OCI-LY3 (cell line): ENCODE results near the gene WDR45.

ENCODE experiments used
- H2AFZ ChIP-seq: fragments of 200-600, 300-600 bp; shearing (Covaris generic); 2 replicates; pipeline ENCODE4 v1.6.0; 2014; ENCODE audit warnings: antibody characterized with exemption, low read depth, low read length
- H3K27ac ChIP-seq: fragments of 200-600, 300-600 bp; sonication (generic); 2 replicates; pipeline ENCODE4 v1.5.1; 2014; ENCODE audit warnings: mild to moderate bottlenecking, low read length, moderate library complexity, mixed read lengths
- H3K27me3 ChIP-seq: fragments of 200-600, 300-600 bp; sonication (generic); 2 replicates; pipeline ENCODE4 v1.6.1; 2014; ENCODE audit warnings: low read depth, low read length, mixed read lengths
- H3K36me3 ChIP-seq: fragments of 200-600, 300-600 bp; sonication (generic); replicated peaks from 2 replicates; pipeline ENCODE3; 2014; ENCODE audit warnings: low read depth, low read length, mixed read lengths
- H3K4me1 ChIP-seq: fragments of 300-600, 200-600 bp; sonication (generic); 2 replicates; pipeline ENCODE4 v1.6.1; 2014; ENCODE audit warnings: low read length, mixed read lengths
- H3K4me2 ChIP-seq: fragments of 200-600, 300-600 bp; sonication (generic); 2 replicates; pipeline ENCODE4 v1.6.1; 2014; ENCODE audit warnings: low read length, mixed read lengths
- H3K4me3 ChIP-seq: fragments of 300-600, 200-600 bp; sonication (generic); 2 replicates; pipeline ENCODE4 v1.5.1; 2014; ENCODE audit warnings: antibody characterized with exemption, mild to moderate bottlenecking, low read length, moderate library complexity
- H3K79me2 ChIP-seq: fragments of 300-600, 200-600 bp; shearing (Covaris generic); 2 replicates; pipeline ENCODE4 v1.6.1; 2014; ENCODE audit warnings: mild to moderate bottlenecking, low read length, mixed read lengths
- H3K9ac ChIP-seq: fragments of 300-600, 200-600 bp; shearing (Covaris generic); 2 replicates; pipeline ENCODE4 v1.6.0; 2014; ENCODE audit warnings: mild to moderate bottlenecking, low read length, moderate library complexity
- H3K9me3 ChIP-seq: fragments of 200-600, 300-600 bp; shearing (Covaris generic); 2 replicates; pipeline ENCODE4 v1.6.1; 2014; ENCODE audit warnings: low read length, mixed read lengths; ENCODE audit not compliant: insufficient read depth
- H4K20me1 ChIP-seq: fragments of 200-600, 300-600 bp; sonication (generic); 2 replicates; pipeline ENCODE4 v1.6.1; 2016; ENCODE audit warnings: low read length, mixed read lengths; ENCODE audit not compliant: insufficient read depth
- EZH2phosphoT487 ChIP-seq: fragments of 200-600 bp; shearing (Covaris generic); IDR thresholded peaks from 2 replicates; pipeline ENCODE4 v1.6.1; 2018; ENCODE audit warnings: antibody characterized with exemption, mixed run types, low read depth
- TF ChIP-seq, protein P1 (sequence below): fragments of 200-600, 300-600 bp; sonication (generic); IDR thresholded peaks from 2 replicates; pipeline ENCODE4 v1.5.1; 2014; ENCODE audit warnings: antibody characterized with exemption, low read length, low read depth

Gene WDR45

DNA sequence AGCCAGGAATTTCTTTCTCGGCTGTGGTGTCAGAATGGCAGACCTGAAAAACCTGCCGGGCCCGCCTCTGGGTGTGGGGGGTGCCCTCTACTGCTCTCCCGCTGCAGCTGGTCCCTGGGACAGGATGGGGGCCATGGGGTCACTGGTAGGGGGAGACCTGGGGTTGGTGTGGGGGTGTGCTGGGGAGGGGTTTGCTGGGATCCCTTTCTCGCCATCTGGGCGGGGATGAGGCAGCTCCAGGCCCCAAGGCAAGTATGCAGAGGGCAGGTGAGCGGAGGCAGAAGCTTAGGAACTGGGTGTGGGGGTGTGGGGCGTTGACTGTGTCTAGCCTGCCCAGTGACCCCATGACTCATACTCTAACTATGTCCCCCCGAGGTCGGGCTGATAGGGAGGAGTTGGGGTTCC is 20.0 kb downstream of the WDR45 start:
- H3K27me3 ChIP-seq = no peaks in the 10 kb centered on the region
- H3K4me2 ChIP-seq = no peak overlapping the region

DNA sequence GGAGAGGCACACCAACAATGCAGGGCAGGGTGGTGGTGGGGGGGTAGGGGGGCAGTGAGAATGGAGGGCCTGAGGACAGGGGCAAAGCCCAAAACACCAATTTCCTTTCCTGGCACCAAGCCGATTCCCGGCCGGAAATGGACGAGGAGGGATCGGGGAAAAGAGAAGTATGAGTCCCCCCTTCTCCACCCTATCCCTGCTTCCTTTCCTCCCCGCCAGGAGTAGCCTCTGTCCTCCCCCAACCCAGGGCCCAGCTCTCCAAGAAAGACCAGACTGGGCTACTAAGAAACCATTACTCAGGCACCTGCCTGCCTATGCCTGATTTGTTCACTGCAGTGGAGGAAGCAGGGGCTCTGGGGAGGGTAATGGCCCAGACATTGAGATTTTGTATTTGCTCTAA is 20.5 kb downstream of the WDR45 start:
- TF ChIP-seq EZH2phosphoT487 = no peak
- TF ChIP-seq, protein P1, sequence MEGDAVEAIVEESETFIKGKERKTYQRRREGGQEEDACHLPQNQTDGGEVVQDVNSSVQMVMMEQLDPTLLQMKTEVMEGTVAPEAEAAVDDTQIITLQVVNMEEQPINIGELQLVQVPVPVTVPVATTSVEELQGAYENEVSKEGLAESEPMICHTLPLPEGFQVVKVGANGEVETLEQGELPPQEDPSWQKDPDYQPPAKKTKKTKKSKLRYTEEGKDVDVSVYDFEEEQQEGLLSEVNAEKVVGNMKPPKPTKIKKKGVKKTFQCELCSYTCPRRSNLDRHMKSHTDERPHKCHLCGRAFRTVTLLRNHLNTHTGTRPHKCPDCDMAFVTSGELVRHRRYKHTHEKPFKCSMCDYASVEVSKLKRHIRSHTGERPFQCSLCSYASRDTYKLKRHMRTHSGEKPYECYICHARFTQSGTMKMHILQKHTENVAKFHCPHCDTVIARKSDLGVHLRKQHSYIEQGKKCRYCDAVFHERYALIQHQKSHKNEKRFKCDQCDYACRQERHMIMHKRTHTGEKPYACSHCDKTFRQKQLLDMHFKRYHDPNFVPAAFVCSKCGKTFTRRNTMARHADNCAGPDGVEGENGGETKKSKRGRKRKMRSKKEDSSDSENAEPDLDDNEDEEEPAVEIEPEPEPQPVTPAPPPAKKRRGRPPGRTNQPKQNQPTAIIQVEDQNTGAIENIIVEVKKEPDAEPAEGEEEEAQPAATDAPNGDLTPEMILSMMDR = no peak
- peaks cover 3% of the 10 kb centered on the region; the same call in 1 of the 2 replicates for H3K79me2 ChIP-seq
- H3K9me3 ChIP-seq = no peaks in the 10 kb centered on the region
- no peak overlapping the region for H3K27ac ChIP-seq
- no peaks in the 10 kb centered on the region for H3K36me3 ChIP-seq
- peaks cover 2% of the 10 kb centered on the region; the same call in 1 of the 2 replicates for H3K4me1 ChIP-seq
- no peak overlapping the region for H3K4me2 ChIP-seq
- no peaks in the 10 kb centered on the region for H4K20me1 ChIP-seq
- H3K4me3 ChIP-seq = no peak overlapping the region
- H2AFZ ChIP-seq = no peak overlapping the region
- no peak overlapping the region for H3K9ac ChIP-seq
- H3K27me3 ChIP-seq = no peaks in the 10 kb centered on the region

More for the DNA sequence above, 20.0 kb downstream of the WDR45 start:
- Histone ChIP-seq H2AFZ (no peak overlapping the region), H3K9ac (no peak overlapping the region), H3K36me3 (no peaks in the 10 kb centered on the region), H3K4me3 (no peak overlapping the region), H4K20me1 (no peaks in the 10 kb centered on the region), H3K27ac (no peak overlapping the region), H3K4me1 (no peaks in the 10 kb centered on the region), H3K79me2 (peaks cover under 1% of the 10 kb centered on the region; the same call in 1 of the 2 replicates), H3K9me3 (no peaks in the 10 kb centered on the region)
- TF ChIP-seq EZH2phosphoT487 = no peak
- TF ChIP-seq, protein P1 = no peak

DNA sequence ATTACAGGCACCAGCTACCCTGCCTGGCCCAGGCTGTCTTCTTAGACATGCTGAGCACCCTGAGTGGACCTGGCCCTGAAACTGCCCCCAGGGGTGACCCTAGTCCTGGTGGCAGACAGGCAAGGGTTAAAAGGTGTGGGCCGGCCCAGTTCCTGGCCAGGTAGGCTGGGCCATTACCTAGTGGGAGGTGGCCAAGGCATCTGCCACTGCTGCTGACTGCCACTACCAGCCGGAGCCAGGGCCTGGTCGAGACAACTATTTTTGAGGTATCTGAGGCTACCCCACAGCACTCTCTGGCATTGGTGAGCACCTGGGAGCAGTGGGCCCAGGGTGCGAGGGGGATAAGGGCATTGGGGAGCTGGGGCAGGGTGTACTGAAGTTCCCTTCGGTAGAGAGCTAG is 20.9 kb downstream of the WDR45 start, which contains the start of gene CCDC120:
Gene CCDC120, plus strand, starts transcription at position 206 of the 400 bp plus-strand sequence. CDS start 3,043 bp downstream, outside the sequence.
- Histone ChIP-seq H3K36me3 (no peaks in the 10 kb centered on the region), H3K9me3 (no peaks in the 10 kb centered on the region), H3K9ac (no peak within 1 kb of the TSS), H3K4me2 (no peak within 1 kb of the TSS), H4K20me1 (no peaks in the 10 kb centered on the region), H2AFZ (no peak within 1 kb of the TSS), H3K79me2 (peaks cover 3% of the 10 kb centered on the region; the same call in 1 of the 2 replicates), H3K4me1 (peaks cover 5% of the 10 kb centered on the region; the same call in 1 of the 2 replicates), H3K27me3 (no peaks in the 10 kb centered on the region), H3K4me3 (no peak within 1 kb of the TSS), H3K27ac (no peak within 1 kb of the TSS)
- TF ChIP-seq, protein P1 = no peak
- TF ChIP-seq EZH2phosphoT487 = no peak

DNA sequence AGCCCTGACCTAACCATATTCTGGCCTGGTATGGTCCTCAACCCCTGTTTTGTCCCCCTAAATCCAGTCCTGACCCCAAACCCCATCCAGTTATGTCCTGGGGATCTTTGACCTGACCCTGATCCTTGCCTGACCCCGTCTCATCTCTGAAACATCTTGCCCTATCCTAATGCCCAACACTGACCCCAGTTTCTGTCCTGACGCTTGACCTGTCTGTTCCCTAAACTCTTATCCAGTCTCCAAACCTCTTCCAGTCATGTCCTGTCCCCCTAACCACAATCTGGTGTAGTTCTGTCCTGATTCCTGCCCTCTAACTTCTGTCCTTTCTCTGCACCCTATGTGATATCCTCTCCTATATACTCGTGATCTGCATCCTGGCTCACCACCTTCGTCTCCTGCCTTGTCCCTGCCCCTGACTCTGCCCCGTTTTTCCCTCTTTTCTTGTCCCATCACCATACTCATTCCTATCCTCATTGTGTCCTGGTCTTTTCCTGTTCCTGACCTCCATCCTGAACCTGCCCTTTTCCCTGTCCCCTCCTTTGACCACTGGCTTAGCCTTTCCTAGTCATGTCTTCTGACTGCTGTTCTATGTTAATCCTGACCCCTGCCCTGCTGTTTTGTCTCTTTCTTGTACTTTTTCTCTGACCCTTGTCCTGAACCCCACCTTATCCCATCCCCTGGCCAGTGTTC is 25.5 kb downstream of the WDR45 start:
- Histone ChIP-seq H3K4me3 (peak overlapping the region; percentile 94), H3K4me1 (peaks cover 9% of the 10 kb centered on the region; the same call in 1 of the 2 replicates), H3K27me3 (no peaks in the 10 kb centered on the region), H3K79me2 (peaks cover 3% of the 10 kb centered on the region; the same call in 1 of the 2 replicates), H2AFZ (peak overlapping the region; percentile 59; the same call in 1 of the 2 replicates), H3K36me3 (no peaks in the 10 kb centered on the region), H4K20me1 (no peaks in the 10 kb centered on the region), H3K4me2 (peak overlapping the region; percentile 89), H3K9me3 (no peaks in the 10 kb centered on the region), H3K27ac (0 out of 2 replicates have a peak overlapping the region, but pooled peaks have one; percentile 58), H3K9ac (peak overlapping the region; percentile 88)
- no peak for TF ChIP-seq EZH2phosphoT487
